H1 (cell line): ENCODE results near the gene MMAB. TPM values are rescaled to one million over a fixed set of nuclear protein-coding genes. Genes with fewer than 3 reads are reported as not detected.
A peak's percentile ranks its signal among the peaks of the same experiment; 100 is the strongest.

Experiments
- CTCF ChIA-PET: fragments of 300-600 bp; sonication (Branson Sonifier 250); formaldehyde crosslinking; loops from one replicate; lab custom pipeline; 2021; ENCODE audit not compliant: partially characterized antibody; lab: Charles Lee
- POLR2A ChIA-PET: fragments of 300-600 bp; sonication (Branson Sonifier 250); formaldehyde crosslinking; loops from one replicate; lab custom pipeline; 2021; ENCODE audit warnings: inconsistent platforms; ENCODE audit not compliant: partially characterized antibody; lab: Charles Lee
- DNase-seq, 2 experiments: peaks; one replicate each; pipeline versions ENCODE4 v3.0.0 to v3.0.0-alpha.2; 2010 to 2022; ENCODE audit warnings: low spot score in 2 of 2, low read depth in 1 of 2, mixed read lengths in 1 of 2
- FAIRE-seq: peaks from 2 replicates; lab custom pipeline; 2011; peaks lifted over from hg19 to GRCh38; lab: Jason Lieb, UNC
- H2AFZ ChIP-seq: 2 replicates; pipeline ENCODE4 v1.8.1; 2012; ENCODE audit warnings: low read length, inconsistent platforms
- H2AK5ac ChIP-seq: 2 replicates; pipeline ENCODE4 v1.6.1; 2013; ENCODE audit warnings: low read depth, low read length
- H2BK120ac ChIP-seq: replicated peaks from 2 replicates; pipeline ENCODE3; 2013; ENCODE audit warnings: low read depth, low read length, inconsistent platforms
- H2BK12ac ChIP-seq: 2 replicates; pipeline ENCODE4 v1.6.1; 2013; ENCODE audit warnings: low read depth, low read length
- H2BK15ac ChIP-seq: 2 replicates; pipeline ENCODE4 v1.6.1; 2013; ENCODE audit warnings: low read length
- H2BK20ac ChIP-seq: 2 replicates; pipeline ENCODE4 v1.6.1; 2013; ENCODE audit warnings: low read length
- H2BK5ac ChIP-seq: 2 replicates; pipeline ENCODE4 v1.6.1; 2013; ENCODE audit warnings: low read depth, low read length
- H3K14ac ChIP-seq: 2 replicates; pipeline ENCODE4 v1.6.1; 2013; ENCODE audit warnings: inconsistent platforms; ENCODE audit not compliant: insufficient read length
- H3K18ac ChIP-seq: 2 replicates; pipeline ENCODE4 v1.6.1; 2013; ENCODE audit warnings: low read length; ENCODE audit errors: extremely low read depth
- H3K23ac ChIP-seq: 2 replicates; pipeline ENCODE4 v1.6.1; 2013; ENCODE audit warnings: inconsistent platforms; ENCODE audit not compliant: insufficient read length
- H3K23me2 ChIP-seq: 2 replicates; pipeline ENCODE4 v1.6.1; 2013; ENCODE audit warnings: low read depth, low read length
- H3K27ac ChIP-seq: 2 replicates; pipeline ENCODE4 v1.6.1; 2011; ENCODE audit warnings: low read depth, low read length, inconsistent platforms
- H3K27me3 ChIP-seq, 4 experiments: replicated peaks in 1 of 4; 1 replicate in 1 of 4; 2 replicates in 3 of 4; pipeline versions ENCODE4 v1.6.1 to v1.8.1; 2011 to 2013; ENCODE audit warnings: low read length in 3 of 4, mild to moderate bottlenecking in 3 of 4, inconsistent platforms in 2 of 4, mixed read lengths in 2 of 4, moderate library complexity in 1 of 4; ENCODE audit not compliant: control insufficient read depth in 3 of 4, insufficient read depth in 3 of 4; ENCODE audit errors: extremely low read depth in 1 of 4
- H3K36me3 ChIP-seq, 4 experiments: 2 replicates each; pipeline versions ENCODE4 v1.6.1 to v1.8.1; 2011 to 2013; ENCODE audit warnings: mild to moderate bottlenecking in 4 of 4, low read length in 3 of 4, moderate library complexity in 2 of 4, control low read depth in 1 of 4, inconsistent platforms in 1 of 4; ENCODE audit not compliant: insufficient read depth in 4 of 4, control insufficient read depth in 2 of 4
- H3K4ac ChIP-seq: replicated peaks from 2 replicates; pipeline ENCODE3; 2013; ENCODE audit warnings: low read length, low read depth, mixed read lengths, inconsistent platforms; ENCODE audit not compliant: insufficient read length
- H3K4me1 ChIP-seq, 4 experiments: replicated peaks in 1 of 4; 1 replicate in 1 of 4; 2 replicates in 3 of 4; pipeline versions ENCODE4 v1.6.1 to v1.8.1; 2011 to 2013; ENCODE audit warnings: low read length in 3 of 4, inconsistent platforms in 2 of 4, mixed read lengths in 1 of 4; ENCODE audit not compliant: insufficient read depth in 4 of 4, control insufficient read depth in 3 of 4
- H3K4me2 ChIP-seq, 2 experiments: 2 replicates each; pipeline versions ENCODE4 v1.6.1 to v1.8.1; 2011 to 2013; ENCODE audit warnings: low read depth in 2 of 2, low read length in 2 of 2, control low read depth in 1 of 2, inconsistent platforms in 1 of 2, mild to moderate bottlenecking in 1 of 2; ENCODE audit not compliant: insufficient read depth in 1 of 2
- H3K4me3 ChIP-seq, 4 experiments: fragments of 200-600, 300-600 bp in 1 of 4; sonication (generic), shearing (Covaris generic), sonication (Bioruptor Twin) in 1 of 4; 2 replicates each; pipeline versions ENCODE4 v1.5.1 to v1.8.1; 2011 to 2016; ENCODE audit warnings: low read length in 4 of 4, low read depth in 3 of 4, control low read depth in 2 of 4, inconsistent platforms in 2 of 4, mild to moderate bottlenecking in 2 of 4, mixed read lengths in 1 of 4, moderate library complexity in 1 of 4; ENCODE audit not compliant: insufficient read depth in 2 of 4; ENCODE audit errors: extremely low read depth in 1 of 4
- H3K56ac ChIP-seq: replicated peaks from 2 replicates; pipeline ENCODE3; 2013; ENCODE audit warnings: low read depth, mild to moderate bottlenecking, mixed read lengths, low read length, inconsistent platforms; ENCODE audit not compliant: insufficient read length
- H3K79me1 ChIP-seq: 2 replicates; pipeline ENCODE4 v1.6.1; 2013; ENCODE audit warnings: low read depth, low read length, control low read depth
- H3K79me2 ChIP-seq, 2 experiments: 2 replicates each; pipeline versions ENCODE4 v1.6.1 to v1.8.1; 2012 to 2013; ENCODE audit warnings: low read length in 2 of 2, mild to moderate bottlenecking in 2 of 2, inconsistent platforms in 1 of 2; ENCODE audit not compliant: insufficient read depth in 2 of 2, control insufficient read depth in 1 of 2
- H3K9ac ChIP-seq, 4 experiments: replicated peaks in 1 of 4; 1 replicate in 1 of 4; 2 replicates in 3 of 4; pipeline versions ENCODE4 v1.6.1 to v1.8.1; 2011 to 2013; ENCODE audit warnings: low read depth in 3 of 4, low read length in 3 of 4, control low read depth in 2 of 4, mild to moderate bottlenecking in 2 of 4, moderate library complexity in 2 of 4, inconsistent platforms in 1 of 4; ENCODE audit errors: extremely low read depth in 1 of 4
- H3K9me3 ChIP-seq, 2 experiments: 2 replicates each; pipeline versions ENCODE4 v1.6.1 to v1.8.1; 2012 to 2013; ENCODE audit warnings: mild to moderate bottlenecking in 2 of 2, moderate library complexity in 2 of 2, control low read depth in 1 of 2, inconsistent platforms in 1 of 2, low read depth in 1 of 2, low read length in 1 of 2, mixed read lengths in 1 of 2; ENCODE audit not compliant: insufficient read depth in 2 of 2
- H4K20me1 ChIP-seq, 2 experiments: replicated peaks in 1 of 2; 2 replicates each; pipeline versions ENCODE3 to v1.8.1; 2011 to 2013; ENCODE audit warnings: inconsistent platforms in 2 of 2, low read length in 2 of 2, mild to moderate bottlenecking in 1 of 2; ENCODE audit not compliant: insufficient read depth in 2 of 2, control insufficient read depth in 1 of 2
- H4K5ac ChIP-seq: 2 replicates; pipeline ENCODE4 v1.6.1; 2013; ENCODE audit warnings: low read length, low read depth, mixed read lengths, inconsistent platforms; ENCODE audit not compliant: insufficient read length
- H4K8ac ChIP-seq: 2 replicates; pipeline ENCODE4 v1.8.0; 2013; ENCODE audit warnings: mild to moderate bottlenecking, moderate library complexity, low read length, inconsistent platforms; ENCODE audit not compliant: insufficient read depth; ENCODE audit errors: extremely low read depth
- H4K91ac ChIP-seq: replicated peaks from 2 replicates; pipeline ENCODE3; 2013; ENCODE audit warnings: low read length, mixed read lengths, inconsistent platforms; ENCODE audit not compliant: insufficient read length
- RAD21 ChIP-seq, 2 experiments: IDR thresholded peaks in 1 of 2; conservative IDR thresholded peaks in 1 of 2; 2 replicates each; pipeline ENCODE4 v1.6.1; 2011; ENCODE audit warnings: low read depth in 2 of 2, low read length in 2 of 2, improper control_type of control experiment in 1 of 2, inconsistent platforms in 1 of 2, mild to moderate bottlenecking in 1 of 2, moderate library complexity in 1 of 2
- SP1 ChIP-seq: IDR thresholded peaks from 2 replicates; pipeline ENCODE4 v1.6.1; 2011; ENCODE audit warnings: low read depth, low read length
- WGBS, 2 experiments: shearing (Covaris generic) in 1 of 2; methylation state at CpG; one replicate each; pipeline versions ENCODE4 v1.1.6 to v1.1.7; 2013 to 2015; ENCODE audit warnings: low lambda C conversion rate in 2 of 2, mixed read lengths in 2 of 2, inconsistent platforms in 1 of 2, low coverage in 1 of 2, missing lambda C conversion rate in 1 of 2; ENCODE audit not compliant: insufficient replicate concordance in 2 of 2, insufficient coverage in 1 of 2, insufficient read length in 1 of 2; ENCODE audit errors: extremely low coverage in 1 of 2, missing lambda C conversion rate in 1 of 2; 5-methylcytosine and 5-hydroxymethylcytosine counted together
- polyA plus RNA-seq, 7 experiments: library from polyadenylated mRNA; depleted of rRNA in 3 of 7; stranded (reverse) in 5 of 7; unstranded in 2 of 7; fragments of >200 nt in 5 of 7; fragments of 200-250 nt in 2 of 7; gene quantifications; 1 replicate in 5 of 7; 2 replicates in 1 of 7; 4 replicates in 1 of 7; pipeline versions ENCODE4 v1.2.1 to v1.2.3, GENCODE V29; 2011 to 2013; ENCODE audit warnings: missing spikeins in 2 of 7, mixed read lengths in 2 of 7
- total RNA-seq: library from RNA; stranded (reverse); fragmentation: NEBNext Ultra II Directional; extraction: Animal tissue kit (Norgen Biotek cat#: 25700); gene quantifications from 2 replicates; pipeline ENCODE4 v1.2.1, GENCODE V29; 2021
- TF ChIP-seq, protein P1 (sequence below): IDR thresholded peaks from 2 replicates; pipeline ENCODE4 v1.6.1; 2011; ENCODE audit warnings: low read depth, mild to moderate bottlenecking, low read length; ENCODE audit not compliant: insufficient read depth
- TF ChIP-seq, protein P2 (sequence below), 3 experiments: IDR thresholded peaks; 1 replicate in 2 of 3; 2 replicates in 1 of 3; pipeline versions ENCODE4 v1.5.1 to v1.6.1; 2011; ENCODE audit warnings: low read length in 3 of 3, mild to moderate bottlenecking in 3 of 3, inconsistent platforms in 2 of 3, low read depth in 1 of 3, moderate library complexity in 1 of 3; ENCODE audit not compliant: insufficient read depth in 1 of 3; ENCODE audit errors: control extremely low read depth in 1 of 3

Gene MMAB
- total and polyA plus RNA-seq, 2 of the 8 experiments (the other 6 are each of a cell fraction or from before 2014, with no cell fraction given): 12.9 to 18.5 TPM

DNA sequence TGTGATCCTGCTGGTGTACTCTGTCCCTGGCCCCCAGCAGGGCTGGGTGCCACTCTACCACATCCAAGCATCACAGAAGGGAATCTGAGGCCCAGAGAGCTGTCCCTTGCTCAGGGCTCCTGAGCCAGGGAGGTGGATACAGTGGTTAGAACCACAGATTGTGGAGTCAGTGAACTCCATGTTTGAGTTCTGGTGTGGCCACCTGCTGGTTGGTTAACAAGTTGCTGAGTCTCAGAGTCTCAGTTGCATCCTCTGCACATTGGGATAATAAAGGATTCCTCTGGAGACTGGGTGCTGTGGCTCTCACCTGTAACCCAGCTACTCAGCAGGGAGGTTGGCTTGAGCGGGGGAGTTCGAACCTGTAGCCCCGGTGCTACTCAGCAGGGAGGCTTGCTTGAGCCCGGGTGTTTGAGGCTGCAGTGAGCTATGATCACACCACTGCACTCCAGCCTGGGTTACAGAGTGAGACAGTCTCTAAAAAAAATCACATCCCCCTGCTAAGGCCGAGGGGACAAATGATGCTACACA, 39.7 kb upstream of the MMAB start:
- Histone ChIP-seq H3K4ac (no peak overlapping the region), H3K4me2 (no peak overlapping the region), H3K14ac (no peak overlapping the region), H3K18ac (no peak overlapping the region; the same call in 1 of the 2 replicates), H3K79me2 (no peaks in the 10 kb centered on the region), H3K27me3 (0 out of 7 replicates have a peak, but pooled peaks cover 0 to 2% (median 0%) of the 10 kb centered on the region in 4 experiments), H3K27ac (no peak overlapping the region), H2BK5ac (0 out of 2 replicates have a peak overlapping the region, but pooled peaks have one; percentile 12), H3K79me1 (no peaks in the 10 kb centered on the region), H4K8ac (peak overlapping the region; percentile 71; the same call in 1 of the 2 replicates), H4K91ac (no peak overlapping the region), H3K36me3 (no peaks in the 10 kb centered on the region), H2AK5ac (no peak overlapping the region), H4K20me1 (no peaks in the 10 kb centered on the region), H3K23me2 (no peaks in the 10 kb centered on the region), H3K9me3 (no peaks in the 10 kb centered on the region), H3K9ac (no peak overlapping the region), H2BK120ac (no peak overlapping the region), H3K4me3 (no peak overlapping the region), H3K23ac (no peak overlapping the region), H2BK12ac (no peak overlapping the region), H3K4me1 (peaks cover 0 to 3% (median 0%) of the 10 kb centered on the region in 4 experiments; a peak in 2 of 7 replicates), H4K5ac (no peak overlapping the region), H3K56ac (no peak overlapping the region), H2AFZ (no peak overlapping the region), H2BK15ac (no peak overlapping the region), H2BK20ac (no peak overlapping the region)
- TF ChIP-seq SP1 (no peak), RAD21 (IDR thresholded peaks at IDR 0.05 in 1 of 2, conservative IDR thresholded peaks at IDR 0.05 in 1 of 2; ENCODE audit: low read depth in 2 of 2, low read length in 2 of 2) (peak; percentile 10 to 39; a peak in 1 of 4 replicates)
- TF ChIP-seq, protein P1, sequence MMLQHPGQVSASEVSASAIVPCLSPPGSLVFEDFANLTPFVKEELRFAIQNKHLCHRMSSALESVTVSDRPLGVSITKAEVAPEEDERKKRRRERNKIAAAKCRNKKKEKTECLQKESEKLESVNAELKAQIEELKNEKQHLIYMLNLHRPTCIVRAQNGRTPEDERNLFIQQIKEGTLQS: no peak
- TF ChIP-seq, protein P2, sequence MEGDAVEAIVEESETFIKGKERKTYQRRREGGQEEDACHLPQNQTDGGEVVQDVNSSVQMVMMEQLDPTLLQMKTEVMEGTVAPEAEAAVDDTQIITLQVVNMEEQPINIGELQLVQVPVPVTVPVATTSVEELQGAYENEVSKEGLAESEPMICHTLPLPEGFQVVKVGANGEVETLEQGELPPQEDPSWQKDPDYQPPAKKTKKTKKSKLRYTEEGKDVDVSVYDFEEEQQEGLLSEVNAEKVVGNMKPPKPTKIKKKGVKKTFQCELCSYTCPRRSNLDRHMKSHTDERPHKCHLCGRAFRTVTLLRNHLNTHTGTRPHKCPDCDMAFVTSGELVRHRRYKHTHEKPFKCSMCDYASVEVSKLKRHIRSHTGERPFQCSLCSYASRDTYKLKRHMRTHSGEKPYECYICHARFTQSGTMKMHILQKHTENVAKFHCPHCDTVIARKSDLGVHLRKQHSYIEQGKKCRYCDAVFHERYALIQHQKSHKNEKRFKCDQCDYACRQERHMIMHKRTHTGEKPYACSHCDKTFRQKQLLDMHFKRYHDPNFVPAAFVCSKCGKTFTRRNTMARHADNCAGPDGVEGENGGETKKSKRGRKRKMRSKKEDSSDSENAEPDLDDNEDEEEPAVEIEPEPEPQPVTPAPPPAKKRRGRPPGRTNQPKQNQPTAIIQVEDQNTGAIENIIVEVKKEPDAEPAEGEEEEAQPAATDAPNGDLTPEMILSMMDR (IDR thresholded peaks at IDR 0.05; ENCODE audit: control extremely low read depth in 1 of 3, insufficient read depth in 1 of 3, low read depth in 1 of 3, low read length in 3 of 3): peak in 1 of 3 experiments; percentile 47; a peak in 2 of 4 replicates
- FAIRE-seq (no peak), DNase-seq (no peak)
- 89% methylated on average over 5 of the region's 5 CpGs; no CpG with 5 or more reads in 1 of the 2 experiments for WGBS, 2 experiments
- ChIA-PET POLR2A (no interaction called here), CTCF (interaction anchor here (0.5 to 5.7 kb wide), 17 partner anchors 8 to 168 kb away, joined by 3 to 42 read pairs (median 3); no protein-coding TSS in a partner anchor)
